Esophagus muscularis mucosa (tissue), 4 donors: Measurements from ENCODE around the gene SEPTIN7. TPM values are rescaled to one million over a fixed set of nuclear protein-coding genes. Genes with fewer than 3 reads are reported as not detected.

Experiments
- DNase-seq: peaks from one replicate; pipeline ENCODE4 v3.0.0-alpha.2; 2017; ENCODE audit errors: extremely low spot score
- H3K27ac ChIP-seq, 4 donors: fragments of 200-600 bp; sonication (generic); replicated peaks in 1 of 4; 1 replicate in 3 of 4; 2 replicates in 1 of 4; pipeline ENCODE4 v1.5.1; 2016 to 2019; ENCODE audit warnings: mild to moderate bottlenecking in 1 of 4
- H3K27me3 ChIP-seq, 4 donors: fragments of 200-600 bp; sonication (generic); one replicate each; pipeline versions ENCODE4 v1.5.1 to v1.6.0; 2016 to 2019
- H3K36me3 ChIP-seq, 4 donors: fragments of 200-600 bp; sonication (generic); one replicate each; pipeline ENCODE4 v1.5.1; 2016 to 2019
- H3K4me1 ChIP-seq, 4 donors: fragments of 200-600 bp; sonication (generic); one replicate each; pipeline ENCODE4 v1.5.1; 2016 to 2019
- H3K4me3 ChIP-seq, 4 donors: fragments of 200-600 bp; sonication (generic); 1 replicate in 2 of 4; 2 replicates in 2 of 4; pipeline ENCODE4 v1.5.1; 2016 to 2019; ENCODE audit warnings: mild to moderate bottlenecking in 4 of 4, moderate library complexity in 1 of 4
- H3K9me3 ChIP-seq, 4 donors: fragments of 200-600 bp; sonication (generic); 1 replicate in 3 of 4; 2 replicates in 1 of 4; pipeline ENCODE4 v1.5.1; 2016 to 2019
- CTCF ChIP-seq, 3 experiments: fragments of 200-600 bp in 2 of 3; fragments of 450-650 bp in 1 of 3; sonication (generic) in 2 of 3; IDR thresholded peaks; one replicate each; pipeline ENCODE4 v1.5.1; 2017 to 2019; ENCODE audit warnings: antibody characterized with exemption in 3 of 3, mild to moderate bottlenecking in 2 of 3, moderate library complexity in 1 of 3
- EP300 ChIP-seq: sonication (generic); formaldehyde crosslinking; IDR thresholded peaks from one replicate; pipeline ENCODE4 v1.6.1; 2017; ENCODE audit warnings: antibody characterized with exemption
- POLR2A ChIP-seq: fragments of 450-650 bp; IDR thresholded peaks from one replicate; pipeline ENCODE4 v1.6.1; 2017; ENCODE audit warnings: antibody characterized with exemption, moderate library complexity, mild to moderate bottlenecking, low read depth
- POLR2AphosphoS5 ChIP-seq, 2 donors: sonication (generic); formaldehyde crosslinking; IDR thresholded peaks; one replicate each; pipeline ENCODE4 v1.6.1; 2017; ENCODE audit warnings: antibody characterized with exemption in 2 of 2
- WGBS: methylation state at CpG from one replicate; pipeline ENCODE4 v1.1.5; 2018; 5-methylcytosine and 5-hydroxymethylcytosine counted together
- intact Hi-C: fragments of 100-400 bp; cut with DNase I; formaldehyde crosslinking; loops from one replicate; pipeline ENCODE4 v1.15.1; 2023
- total RNA-seq, 4 donors: library from RNA; depleted of rRNA; stranded (reverse); fragments of >200 nt; gene quantifications; one replicate each; pipeline versions ENCODE4 v1.1.0 to v1.2.1, GENCODE V29; 2016

SEPTIN7 gene
- total RNA-seq, 4 donors from 2014 or later, result 262 to 353 (median 300) TPM

- intact Hi-C loops, result no loop called here
- DNase-seq, result no peak
- no peaks in the 10 kb centered on the region for H3K27me3 ChIP-seq
- no peak overlapping the region for H3K4me3 ChIP-seq
- no peaks in the 10 kb centered on the region for H3K36me3 ChIP-seq
- WGBS, result 92% methylated on average over 3 of the region's 3 CpGs
- peaks cover 4 to 29% (median 21%) of the 10 kb centered on the region in 4 donors for H3K4me1 ChIP-seq
- TF ChIP-seq POLR2A, result no peak
- no peak for TF ChIP-seq EP300
- TF ChIP-seq CTCF (IDR thresholded peaks at IDR 0.05), result no peak
- TF ChIP-seq POLR2AphosphoS5 (IDR thresholded peaks at IDR 0.05), result no peak
- no peaks in the 10 kb centered on the region for H3K9me3 ChIP-seq
- no peak overlapping the region for H3K27ac ChIP-seq
Observed at GRCh38 chr7:35757574-35757973, 43.3 kb upstream of the SEPTIN7 start.

- Histone ChIP-seq H3K27ac (no peak overlapping the region), H3K9me3 (no peaks in the 10 kb centered on the region), H3K4me3 (no peak overlapping the region), H3K4me1 (peaks cover 4 to 34% (median 20%) of the 10 kb centered on the region in 4 donors), H3K27me3 (no peaks in the 10 kb centered on the region), H3K36me3 (no peaks in the 10 kb centered on the region)
- DNase-seq, result no peak
- WGBS, result 67% methylated on average over 2 of the region's 2 CpGs
- TF ChIP-seq POLR2AphosphoS5 (IDR thresholded peaks at IDR 0.05), result no peak
- no peak for TF ChIP-seq POLR2A
- no peak for TF ChIP-seq EP300
- no peak for TF ChIP-seq CTCF (IDR thresholded peaks at IDR 0.05)
- intact Hi-C loops, result no loop called here
Observed at GRCh38 chr7:35758421-35758820, 42.4 kb upstream of the SEPTIN7 start.

- intact Hi-C loops, result no loop called here
- no peaks in the 10 kb centered on the region for H3K27me3 ChIP-seq
- WGBS, result 60% methylated on average over 7 of the region's 7 CpGs
Observed at GRCh38 chr7:35760143-35760745, 40.6 kb upstream of the SEPTIN7 start.

GRCh38 chr7:35761871-35762677 is 38.8 kb upstream of the SEPTIN7 start:
- no peak overlapping the region for H3K27ac ChIP-seq
- WGBS, result 64% methylated on average over 4 of the region's 4 CpGs
- TF ChIP-seq CTCF (IDR thresholded peaks at IDR 0.05) (no peak), POLR2AphosphoS5 (IDR thresholded peaks at IDR 0.05) (no peak), EP300 (no peak), POLR2A (no peak)
- DNase-seq, result no peak
- no peaks in the 10 kb centered on the region for H3K36me3 ChIP-seq
- H3K27me3 ChIP-seq, result no peaks in the 10 kb centered on the region
- intact Hi-C loops, result no loop called here
- H3K4me1 ChIP-seq, result peaks cover 0 to 17% (median 5%) of the 10 kb centered on the region in 4 donors
- no peaks in the 10 kb centered on the region for H3K9me3 ChIP-seq
- no peak overlapping the region for H3K4me3 ChIP-seq

More at GRCh38 chr7:35760143-35760745, 40.6 kb upstream of the SEPTIN7 start:
- Histone ChIP-seq H3K36me3 (no peaks in the 10 kb centered on the region), H3K4me3 (no peak overlapping the region), H3K27ac (no peak overlapping the region), H3K4me1 (peaks cover under 1 to 21% (median 6%) of the 10 kb centered on the region in 4 donors), H3K9me3 (no peaks in the 10 kb centered on the region)
- no peak for TF ChIP-seq POLR2A
- TF ChIP-seq CTCF (IDR thresholded peaks at IDR 0.05), result no peak
- TF ChIP-seq EP300, result no peak
- no peak for TF ChIP-seq POLR2AphosphoS5 (IDR thresholded peaks at IDR 0.05)
- no peak for DNase-seq
